Suprapubic skin (tissue), 3 donors: ENCODE data around the gene POTEC.
"Not testable (repeated sequence)": the region's sequence is repeated elsewhere in the genome, so short reads cannot be mapped to it uniquely, and the experiment has no call there.

Experiments
- CTCF ChIP-seq, 2 donors: fragments of 200-600 bp in 1 of 2; fragments of 450-650 bp in 1 of 2; sonication (generic) in 1 of 2; IDR thresholded peaks; one replicate each; pipeline ENCODE4 v1.5.1; 2016 to 2019; ENCODE audit warnings: antibody characterized with exemption in 2 of 2, mild to moderate bottlenecking in 1 of 2, moderate library complexity in 1 of 2
- EP300 ChIP-seq: sonication (generic); formaldehyde crosslinking; IDR thresholded peaks from one replicate; pipeline ENCODE4 v1.6.1; 2017; ENCODE audit warnings: antibody characterized with exemption
- POLR2A ChIP-seq, 2 donors: fragments of 450-650 bp; IDR thresholded peaks; one replicate each; pipeline ENCODE4 v1.6.1; 2017; ENCODE audit warnings: antibody characterized with exemption in 2 of 2, mild to moderate bottlenecking in 2 of 2, moderate library complexity in 2 of 2

DNA sequence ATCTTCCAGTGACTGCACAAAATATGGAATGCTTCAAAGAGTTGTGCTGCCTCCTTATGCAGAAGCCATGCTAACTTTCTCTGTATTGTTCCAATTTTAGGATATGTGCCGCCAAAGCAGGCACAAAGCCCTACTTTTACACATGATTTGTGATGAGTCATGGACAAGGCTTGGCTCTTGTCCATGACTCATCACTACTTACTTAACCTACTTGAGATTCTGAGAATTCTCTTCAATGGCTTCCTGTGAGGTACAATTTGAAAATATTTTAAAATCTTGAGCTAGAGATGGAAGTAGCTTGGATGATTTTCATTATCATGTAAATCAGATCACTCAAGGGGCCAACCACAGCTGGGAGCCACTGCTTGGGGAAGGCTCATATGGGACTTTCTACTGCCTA, 11.7 kb downstream of the POTEC start:
- not testable (repeated sequence) for TF ChIP-seq CTCF (IDR thresholded peaks at IDR 0.05); EP300; POLR2A (IDR thresholded peaks at IDR 0.05)
